IPS-20b (cell line): ENCODE results near the gene MYCL.

Experiments used
- H3K27ac ChIP-seq: one replicate; pipeline ENCODE4 v1.5.1; 2013; ENCODE audit warnings: low read length
- H3K27me3 ChIP-seq: 2 replicates; pipeline ENCODE4 v1.6.1; 2013; ENCODE audit warnings: mild to moderate bottlenecking, low read length, inconsistent platforms; ENCODE audit not compliant: insufficient read depth
- H3K36me3 ChIP-seq: 2 replicates; pipeline ENCODE4 v1.6.1; 2013; ENCODE audit warnings: low read depth, mild to moderate bottlenecking, inconsistent platforms, low read length, moderate library complexity; ENCODE audit not compliant: insufficient read depth
- H3K4me1 ChIP-seq: 2 replicates; pipeline ENCODE4 v1.6.1; 2013; ENCODE audit warnings: mild to moderate bottlenecking, control low read depth, inconsistent platforms, low read length, moderate library complexity; ENCODE audit not compliant: insufficient read depth
- H3K4me3 ChIP-seq: 2 replicates; pipeline ENCODE4 v1.5.1; 2013; ENCODE audit warnings: mild to moderate bottlenecking, low read length, inconsistent platforms
- H3K9ac ChIP-seq: 2 replicates; pipeline ENCODE4 v1.6.1; 2013; ENCODE audit warnings: low read depth, mild to moderate bottlenecking, inconsistent platforms, low read length, moderate library complexity
- H3K9me3 ChIP-seq: 2 replicates; pipeline ENCODE4 v1.6.1; 2013; ENCODE audit warnings: mild to moderate bottlenecking, low read depth, low read length, inconsistent platforms; ENCODE audit not compliant: insufficient read depth

MYCL gene

GRCh38 chr1:39910263-39910662 is 8.5 kb upstream of the MYCL start:
- H3K27me3 ChIP-seq = no peaks in the 10 kb centered on the region
- no peaks in the 10 kb centered on the region for H3K4me1 ChIP-seq
- H3K4me3 ChIP-seq = no peak overlapping the region
- no peak overlapping the region for H3K9ac ChIP-seq
- no peak overlapping the region for H3K27ac ChIP-seq
- no peaks in the 10 kb centered on the region for H3K36me3 ChIP-seq
- H3K9me3 ChIP-seq = peaks cover 8% of the 10 kb centered on the region; the same call in 1 of the 2 replicates

DNA sequence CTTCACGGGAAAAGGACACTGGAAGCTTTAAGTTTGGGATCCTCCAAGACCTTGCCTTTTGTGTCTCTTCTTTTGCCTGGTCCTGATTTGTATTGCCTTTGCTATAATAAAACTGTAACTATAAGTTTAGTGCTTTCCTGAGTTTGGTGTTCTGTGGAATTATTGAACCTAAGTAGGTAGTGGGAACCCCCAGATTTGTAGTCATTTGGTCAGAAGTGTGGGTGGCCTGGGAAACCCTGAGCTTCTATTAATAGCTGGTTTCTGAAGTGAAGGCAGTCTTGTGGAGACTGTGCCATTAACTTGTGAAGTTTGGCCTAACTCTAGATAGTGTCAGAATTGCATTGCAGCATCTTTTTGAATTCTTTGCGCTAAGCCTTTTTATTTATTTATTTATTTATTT is 6.8 kb upstream of the MYCL start:
- no peak overlapping the region for H3K27ac ChIP-seq
- H3K9me3 ChIP-seq = peaks cover 8% of the 10 kb centered on the region; the same call in 1 of the 2 replicates
- peaks cover 8% of the 10 kb centered on the region for H3K27me3 ChIP-seq
- no peaks in the 10 kb centered on the region for H3K4me1 ChIP-seq
- H3K36me3 ChIP-seq = no peaks in the 10 kb centered on the region
- no peak overlapping the region for H3K9ac ChIP-seq
- H3K4me3 ChIP-seq = no peak overlapping the region

DNA sequence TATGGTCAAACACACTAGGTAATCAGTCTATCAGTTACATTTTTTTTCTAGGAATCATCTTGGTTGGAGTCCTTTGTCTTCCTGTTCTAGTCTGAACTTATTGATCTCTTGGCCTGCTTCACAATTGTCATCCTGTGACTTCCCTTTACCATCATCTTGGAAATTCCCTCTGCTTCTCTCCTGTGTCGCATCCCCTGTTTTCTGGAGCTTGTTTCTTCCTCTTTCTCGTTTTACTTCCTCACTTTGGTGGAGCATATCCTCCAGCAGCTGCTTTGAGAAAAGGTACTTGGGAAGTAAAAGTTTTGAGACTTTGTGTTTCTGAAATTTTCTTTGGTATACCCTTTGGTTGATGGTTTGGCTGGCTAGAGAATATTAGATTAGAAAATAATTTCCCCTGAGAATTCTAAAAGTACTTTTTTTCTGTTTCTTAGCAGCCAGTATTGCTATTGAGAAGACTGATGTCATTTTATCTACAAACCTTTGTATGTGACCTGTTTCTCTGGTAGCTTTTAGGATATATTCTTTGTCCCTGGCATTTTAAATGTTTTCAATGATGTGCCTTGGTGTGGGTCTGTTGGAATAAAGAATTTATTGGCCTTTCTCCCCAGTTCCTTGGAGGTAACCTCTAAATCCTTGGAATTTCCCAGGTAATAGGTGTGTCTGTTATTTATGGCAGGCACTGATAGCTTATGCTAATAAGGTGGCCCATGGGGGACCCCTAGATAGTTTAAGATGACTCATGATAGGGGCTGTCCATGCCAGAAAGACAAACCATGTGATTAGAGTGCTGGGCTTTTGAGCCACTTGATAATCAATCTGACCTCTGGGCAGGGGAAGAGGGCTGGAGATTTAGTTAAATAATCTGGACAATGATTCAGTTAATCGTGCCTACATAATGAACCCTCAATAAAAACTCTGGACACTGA is 6.1 kb upstream of the MYCL start:
- H3K9ac ChIP-seq = no peak overlapping the region
- no peaks in the 10 kb centered on the region for H3K36me3 ChIP-seq
- H3K4me3 ChIP-seq = no peak overlapping the region
- peaks cover 8% of the 10 kb centered on the region; the same call in 1 of the 2 replicates for H3K9me3 ChIP-seq
- H3K4me1 ChIP-seq = no peaks in the 10 kb centered on the region
- H3K27me3 ChIP-seq = peaks cover 15% of the 10 kb centered on the region
- H3K27ac ChIP-seq = no peak overlapping the region

GRCh38 chr1:39905172-39905571 is 3.5 kb upstream of the MYCL start:
- Histone ChIP-seq H3K9ac (no peak overlapping the region), H3K4me1 (peaks cover 1% of the 10 kb centered on the region; the same call in 1 of the 2 replicates), H3K36me3 (no peaks in the 10 kb centered on the region), H3K27ac (no peak overlapping the region), H3K27me3 (peaks cover 27% of the 10 kb centered on the region), H3K9me3 (peaks cover 8% of the 10 kb centered on the region; the same call in 1 of the 2 replicates), H3K4me3 (no peak overlapping the region)

DNA sequence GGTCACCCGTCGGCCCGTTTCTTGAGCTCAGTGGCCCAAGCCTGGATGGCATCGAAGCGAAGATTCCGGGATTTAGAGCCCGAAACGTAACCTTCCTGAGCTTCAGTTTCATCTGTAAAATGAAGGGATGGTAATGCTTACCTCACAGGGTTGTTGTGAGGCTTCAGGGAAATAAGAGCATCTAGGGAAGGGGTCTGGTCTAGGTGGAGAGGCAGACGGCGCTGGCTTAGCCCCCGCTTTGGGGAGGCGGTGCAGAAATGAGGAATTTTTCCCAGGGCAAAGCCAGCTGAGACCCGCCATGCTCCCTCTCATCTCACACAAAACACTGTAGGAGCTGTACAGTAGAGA is 717 bp upstream of the MYCL start:
- H3K4me1 ChIP-seq = peaks cover 24% of the 10 kb centered on the region; the same call in 1 of the 2 replicates
- no peaks in the 10 kb centered on the region for H3K36me3 ChIP-seq
- no peaks in the 10 kb centered on the region for H3K9me3 ChIP-seq
- no peak overlapping the region for H3K27ac ChIP-seq
- H3K9ac ChIP-seq = peak overlapping the region; percentile 68; the same call in 1 of the 2 replicates
- peak overlapping the region; percentile 80 for H3K4me3 ChIP-seq
- peaks cover 32% of the 10 kb centered on the region for H3K27me3 ChIP-seq

- H3K4me1 ChIP-seq = peaks cover 26% of the 10 kb centered on the region; the same call in 1 of the 2 replicates
These were observed 328 bp downstream of the MYCL start for GRCh38 chr1:39901464-39901713.

GRCh38 chr1:39900662-39901463 is 854 bp downstream of the MYCL start:
- Histone ChIP-seq H3K4me1 (peaks cover 26% of the 10 kb centered on the region; the same call in 1 of the 2 replicates), H3K27me3 (peaks cover 32% of the 10 kb centered on the region), H3K9me3 (no peaks in the 10 kb centered on the region), H3K36me3 (no peaks in the 10 kb centered on the region), H3K4me3 (peak overlapping the region; percentile 80), H3K27ac (no peak overlapping the region), H3K9ac (peak overlapping the region; percentile 77; the same call in 1 of the 2 replicates)

More at GRCh38 chr1:39901464-39901713, 328 bp downstream of the MYCL start:
- no peaks in the 10 kb centered on the region for H3K36me3 ChIP-seq
- H3K9me3 ChIP-seq = no peaks in the 10 kb centered on the region
- H3K4me3 ChIP-seq = peak overlapping the region; percentile 80
- H3K27me3 ChIP-seq = peaks cover 32% of the 10 kb centered on the region
- no peak overlapping the region for H3K27ac ChIP-seq
- H3K9ac ChIP-seq = peak overlapping the region; percentile 77; the same call in 1 of the 2 replicates

- peak overlapping the region; percentile 80 for H3K4me3 ChIP-seq
- H3K9me3 ChIP-seq = no peaks in the 10 kb centered on the region
- no peak overlapping the region for H3K27ac ChIP-seq
- H3K36me3 ChIP-seq = no peaks in the 10 kb centered on the region
- H3K4me1 ChIP-seq = peaks cover 26% of the 10 kb centered on the region; the same call in 1 of the 2 replicates
- peaks cover 32% of the 10 kb centered on the region for H3K27me3 ChIP-seq
- H3K9ac ChIP-seq = peak overlapping the region; percentile 77; the same call in 1 of the 2 replicates
These were observed 1.8 kb downstream of the MYCL start for GRCh38 chr1:39899611-39900538.

- no peaks in the 10 kb centered on the region for H3K9me3 ChIP-seq
- H3K27me3 ChIP-seq = peaks cover 28% of the 10 kb centered on the region
These were observed 2.8 kb downstream of the MYCL start for GRCh38 chr1:39898648-39899603.

DNA sequence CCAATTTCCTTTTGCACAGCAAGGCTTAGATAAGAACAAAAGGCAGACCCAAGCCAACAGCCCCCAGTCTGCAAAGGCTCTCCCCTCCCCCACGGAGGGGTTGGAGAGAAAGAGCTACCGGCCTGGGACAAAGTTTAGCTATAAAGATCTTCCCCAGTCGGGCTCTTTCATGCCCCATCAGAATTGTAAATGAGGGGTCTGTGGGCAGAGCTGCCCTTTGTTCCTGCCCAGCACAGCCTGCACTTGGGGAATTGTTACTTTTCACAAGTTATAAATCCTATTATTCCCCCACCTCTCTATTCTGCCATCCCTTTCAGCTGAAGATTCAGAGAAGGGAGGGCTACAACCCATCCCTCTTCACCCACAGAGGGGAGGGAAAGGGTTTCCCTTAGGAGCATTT is 3.5 kb downstream of the MYCL start:
- peaks cover 21% of the 10 kb centered on the region for H3K27me3 ChIP-seq
- H3K36me3 ChIP-seq = no peaks in the 10 kb centered on the region

More at GRCh38 chr1:39898648-39899603, 2.8 kb downstream of the MYCL start:
- Histone ChIP-seq H3K9ac (peak overlapping the region; percentile 86), H3K27ac (peak overlapping the region; percentile 88), H3K4me3 (peak overlapping the region; percentile 80), H3K36me3 (no peaks in the 10 kb centered on the region), H3K4me1 (peaks cover 30% of the 10 kb centered on the region)

More for the DNA sequence above, 3.5 kb downstream of the MYCL start:
- peak overlapping the region; percentile 86; the same call in 1 of the 2 replicates for H3K9ac ChIP-seq
- peak overlapping the region; percentile 88 for H3K27ac ChIP-seq
- peak overlapping the region; percentile 69 for H3K4me3 ChIP-seq
- peaks cover 37% of the 10 kb centered on the region for H3K4me1 ChIP-seq
- no peaks in the 10 kb centered on the region for H3K9me3 ChIP-seq
